ENCODE results near the gene CTSW. TPM values are rescaled to one million over a fixed set of nuclear protein-coding genes. Genes with fewer than 3 reads are reported as not detected.

Gene CTSW
- total RNA-seq, 1 donor from 2014 or later = 1.0 TPM

DNA sequence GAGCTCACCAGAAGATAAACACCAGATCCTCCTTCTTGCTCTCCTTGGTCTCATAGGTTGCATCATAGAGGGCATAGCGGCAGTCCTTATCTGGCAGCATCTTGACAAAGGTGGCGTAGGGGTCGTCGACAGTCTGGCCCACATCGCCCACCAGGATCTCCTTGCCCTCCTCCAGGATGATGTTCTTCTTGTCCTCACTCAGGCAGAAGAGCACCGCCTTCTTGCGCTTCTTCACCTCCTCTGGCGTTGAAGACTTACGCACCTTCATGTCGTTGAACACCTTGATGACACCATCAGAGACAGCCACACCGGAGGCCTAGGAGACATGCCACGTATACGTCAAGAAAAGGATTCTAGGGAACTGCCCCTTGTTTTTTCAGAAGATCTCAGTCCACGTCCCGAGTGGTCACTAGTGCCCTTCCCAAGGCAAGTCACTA lies 23.7 kb upstream of the CTSW start:
- Histone ChIP-seq H3K4me3 (ENCODE audit: low read length in 3 of 3) (peak overlapping the region; percentile 41 to 95 (median 93)), H3K9me3 (ENCODE audit: control insufficient read depth in 3 of 3, low read length in 3 of 3) (peaks cover 0 to 5% (median 0%) of the 10 kb centered on the region in 3 donors), H3K9ac (ENCODE audit: low read depth in 1 of 3, low read length in 3 of 3) (peak overlapping the region; percentile 82 to 91 (median 84)), H3K27ac (ENCODE audit: low read depth, low read length) (no peak overlapping the region), H3K4me1 (ENCODE audit: control insufficient read depth in 3 of 3, insufficient read depth in 3 of 3, low read length in 3 of 3) (peaks cover 29 to 44% (median 40%) of the 10 kb centered on the region in 3 donors), H3K36me3 (ENCODE audit: control insufficient read depth in 3 of 3, insufficient read depth in 3 of 3, low read length in 3 of 3) (peaks cover 46 to 52% (median 50%) of the 10 kb centered on the region in 3 donors), H3K27me3 (ENCODE audit: control insufficient read depth in 3 of 3, insufficient read depth in 3 of 3, low read length in 3 of 3) (no peaks in the 10 kb centered on the region)

GRCh38 chr11:65856689-65857499 lies 22.7 kb upstream of the CTSW start:
- Histone ChIP-seq H3K4me3 (ENCODE audit: low read length in 3 of 3) (peak overlapping the region; percentile 91 to 95 (median 93)), H3K27me3 (ENCODE audit: control insufficient read depth in 3 of 3, insufficient read depth in 3 of 3, low read length in 3 of 3) (no peaks in the 10 kb centered on the region), H3K4me1 (ENCODE audit: control insufficient read depth in 3 of 3, insufficient read depth in 3 of 3, low read length in 3 of 3) (peaks cover 39 to 54% (median 50%) of the 10 kb centered on the region in 3 donors), H3K36me3 (ENCODE audit: control insufficient read depth in 3 of 3, insufficient read depth in 3 of 3, low read length in 3 of 3) (peaks cover 43 to 46% (median 46%) of the 10 kb centered on the region in 3 donors), H3K9me3 (ENCODE audit: control insufficient read depth in 3 of 3, low read length in 3 of 3) (no peaks in the 10 kb centered on the region), H3K9ac (ENCODE audit: low read depth in 1 of 3, low read length in 3 of 3) (peak overlapping the region; percentile 82 to 91 (median 84)), H3K27ac (ENCODE audit: low read depth, low read length) (peak overlapping the region; percentile 95)

DNA sequence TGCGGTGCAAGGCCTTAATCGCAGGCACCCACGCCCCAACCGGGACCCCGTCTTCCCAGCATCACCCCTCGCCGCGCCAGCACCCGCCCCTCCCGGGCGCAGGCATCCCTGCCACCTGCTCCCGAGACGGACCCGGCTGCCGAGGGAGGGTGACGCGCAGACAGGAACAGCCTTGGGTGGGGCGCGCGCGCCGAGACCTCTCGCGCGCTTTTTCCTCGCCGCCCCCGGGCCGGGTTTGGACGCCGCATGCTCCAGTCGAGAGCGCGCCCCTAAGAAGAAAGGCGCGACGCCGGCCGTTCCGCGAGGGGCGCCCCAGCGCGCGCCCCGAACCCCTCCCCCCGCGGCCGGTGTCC lies 22.2 kb upstream of the CTSW start:
- peaks cover 43 to 46% (median 46%) of the 10 kb centered on the region in 3 donors for H3K36me3 ChIP-seq (ENCODE audit: control insufficient read depth in 3 of 3, insufficient read depth in 3 of 3, low read length in 3 of 3)
- peaks cover 44 to 60% (median 53%) of the 10 kb centered on the region in 3 donors for H3K4me1 ChIP-seq (ENCODE audit: control insufficient read depth in 3 of 3, insufficient read depth in 3 of 3, low read length in 3 of 3)

DNA sequence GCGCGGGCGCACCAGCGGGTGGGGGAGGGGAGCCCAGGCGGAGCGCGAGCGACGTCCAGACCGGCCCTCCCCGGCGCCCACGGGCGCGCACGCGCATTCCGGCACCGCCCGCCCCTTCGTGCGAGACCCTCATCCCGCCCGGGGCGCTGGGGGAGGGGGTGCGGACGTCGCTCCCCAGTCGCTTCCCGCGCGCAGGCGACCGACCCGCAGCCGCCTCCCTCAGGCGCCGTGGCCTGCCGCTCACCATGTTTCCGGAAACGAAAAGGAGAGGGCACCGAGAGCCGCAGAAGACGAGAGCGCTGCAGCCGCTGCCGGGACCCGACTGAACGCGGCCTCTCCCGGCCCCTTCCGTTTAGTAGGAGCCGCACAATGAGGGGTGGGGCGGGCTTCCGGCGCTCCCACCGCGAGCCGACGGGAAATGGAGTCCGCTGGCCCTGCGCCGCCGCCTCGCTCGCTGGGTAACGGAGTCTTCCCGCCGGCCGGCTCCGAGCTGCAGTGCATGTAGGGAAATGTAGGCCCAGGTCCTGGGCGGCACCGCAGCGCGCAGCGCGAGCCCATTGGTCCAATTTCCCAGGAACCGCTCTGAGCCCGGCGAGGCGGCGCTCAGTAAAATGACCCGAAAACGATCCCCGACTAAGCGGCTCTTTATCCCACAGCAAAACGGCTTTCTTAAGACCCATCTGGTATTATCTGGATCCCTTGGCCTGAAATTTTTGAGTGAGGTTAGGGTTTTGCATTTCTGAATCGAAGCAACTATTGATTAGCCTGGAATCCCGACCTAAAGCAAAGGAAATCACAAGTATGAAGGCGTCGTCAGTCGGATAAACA lies 21.6 kb upstream of the CTSW start, which contains the start of gene CFL1:
TSS of gene CFL1 (minus strand) at position 328 of the 828 bp plus-strand sequence. CDS start at position 247, 81 bp downstream.
- no peaks in the 10 kb centered on the region for H3K27me3 ChIP-seq (ENCODE audit: control insufficient read depth in 3 of 3, insufficient read depth in 3 of 3, low read length in 3 of 3)
- peak within 1 kb of the TSS; percentile 88 to 99 (median 89) for H3K9ac ChIP-seq (ENCODE audit: low read depth in 1 of 3, low read length in 3 of 3)
- no peaks in the 10 kb centered on the region for H3K9me3 ChIP-seq (ENCODE audit: control insufficient read depth in 3 of 3, low read length in 3 of 3)
- H3K27ac ChIP-seq (ENCODE audit: low read depth, low read length) = peak within 1 kb of the TSS; percentile 95
- peak within 1 kb of the TSS; percentile 93 to 99 (median 95) for H3K4me3 ChIP-seq (ENCODE audit: low read length in 3 of 3)
- H3K36me3 ChIP-seq (ENCODE audit: control insufficient read depth in 3 of 3, insufficient read depth in 3 of 3, low read length in 3 of 3) = peaks cover 45 to 46% (median 46%) of the 10 kb centered on the region in 3 donors
- H3K4me1 ChIP-seq (ENCODE audit: control insufficient read depth in 3 of 3, insufficient read depth in 3 of 3, low read length in 3 of 3) = peaks cover 44 to 64% (median 53%) of the 10 kb centered on the region in 3 donors

More for the DNA sequence above, 22.2 kb upstream of the CTSW start:
- Histone ChIP-seq H3K4me3 (ENCODE audit: low read length in 3 of 3) (peak overlapping the region; percentile 91 to 95 (median 93)), H3K27ac (ENCODE audit: low read depth, low read length) (peak overlapping the region; percentile 95), H3K27me3 (ENCODE audit: control insufficient read depth in 3 of 3, insufficient read depth in 3 of 3, low read length in 3 of 3) (no peaks in the 10 kb centered on the region), H3K9me3 (ENCODE audit: control insufficient read depth in 3 of 3, low read length in 3 of 3) (no peaks in the 10 kb centered on the region), H3K9ac (ENCODE audit: low read depth in 1 of 3, low read length in 3 of 3) (peak overlapping the region; percentile 82 to 91 (median 84))

GRCh38 chr11:65858681-65859087 lies 21.0 kb upstream of the CTSW start:
- Histone ChIP-seq H3K27me3 (ENCODE audit: control insufficient read depth in 3 of 3, insufficient read depth in 3 of 3, low read length in 3 of 3) (no peaks in the 10 kb centered on the region), H3K9me3 (ENCODE audit: control insufficient read depth in 3 of 3, low read length in 3 of 3) (no peaks in the 10 kb centered on the region), H3K9ac (ENCODE audit: low read depth in 1 of 3, low read length in 3 of 3) (peak overlapping the region; percentile 88 to 99 (median 89)), H3K4me3 (ENCODE audit: low read length in 3 of 3) (peak overlapping the region; percentile 84 to 99 (median 84)), H3K36me3 (ENCODE audit: control insufficient read depth in 3 of 3, insufficient read depth in 3 of 3, low read length in 3 of 3) (peaks cover 45 to 46% (median 45%) of the 10 kb centered on the region in 3 donors), H3K27ac (ENCODE audit: low read depth, low read length) (peak overlapping the region; percentile 95), H3K4me1 (ENCODE audit: control insufficient read depth in 3 of 3, insufficient read depth in 3 of 3, low read length in 3 of 3) (peaks cover 44 to 64% (median 51%) of the 10 kb centered on the region in 3 donors)

GRCh38 chr11:65859095-65859811 lies 20.4 kb upstream of the CTSW start:
- peak overlapping the region; percentile 88 to 99 (median 97) for H3K9ac ChIP-seq (ENCODE audit: low read depth in 1 of 3, low read length in 3 of 3)
- no peaks in the 10 kb centered on the region for H3K27me3 ChIP-seq (ENCODE audit: control insufficient read depth in 3 of 3, insufficient read depth in 3 of 3, low read length in 3 of 3)
- H3K4me1 ChIP-seq (ENCODE audit: control insufficient read depth in 3 of 3, insufficient read depth in 3 of 3, low read length in 3 of 3) = peaks cover 46 to 61% (median 50%) of the 10 kb centered on the region in 3 donors
- peak overlapping the region; percentile 84 to 99 (median 84) for H3K4me3 ChIP-seq (ENCODE audit: low read length in 3 of 3)
- no peaks in the 10 kb centered on the region for H3K9me3 ChIP-seq (ENCODE audit: control insufficient read depth in 3 of 3, low read length in 3 of 3)
- H3K36me3 ChIP-seq (ENCODE audit: control insufficient read depth in 3 of 3, insufficient read depth in 3 of 3, low read length in 3 of 3) = peaks cover 45 to 46% (median 45%) of the 10 kb centered on the region in 3 donors
- H3K27ac ChIP-seq (ENCODE audit: low read depth, low read length) = peak overlapping the region; percentile 95

DNA sequence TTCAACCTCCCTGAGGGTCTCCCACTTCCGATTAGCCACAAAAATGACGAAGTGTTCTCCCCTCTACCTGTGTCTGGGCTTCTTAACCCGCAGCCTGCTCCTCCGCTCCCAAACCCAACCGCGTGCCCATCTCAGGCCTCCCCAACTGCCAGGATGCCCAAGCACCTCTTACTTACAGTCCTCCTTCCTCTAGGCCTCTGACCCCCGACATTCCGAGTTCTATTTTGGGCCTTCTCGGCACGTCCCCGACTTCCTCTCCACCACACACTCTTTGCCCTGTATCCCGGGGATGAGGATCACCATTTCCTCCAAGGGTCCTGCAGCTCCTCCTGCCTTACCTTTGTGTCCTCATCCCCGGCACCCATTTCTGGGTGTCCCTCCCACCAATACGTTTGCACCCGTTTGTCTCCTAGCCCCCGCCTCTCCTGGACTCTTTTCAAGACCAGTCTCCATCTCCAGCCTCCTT lies 19.8 kb upstream of the CTSW start:
- Histone ChIP-seq H3K4me3 (ENCODE audit: low read length in 3 of 3) (peak overlapping the region; percentile 75 to 99 (median 84)), H3K36me3 (ENCODE audit: control insufficient read depth in 3 of 3, insufficient read depth in 3 of 3, low read length in 3 of 3) (peaks cover 45 to 46% (median 45%) of the 10 kb centered on the region in 3 donors), H3K27ac (ENCODE audit: low read depth, low read length) (peak overlapping the region; percentile 95), H3K9me3 (ENCODE audit: control insufficient read depth in 3 of 3, low read length in 3 of 3) (no peaks in the 10 kb centered on the region), H3K27me3 (ENCODE audit: control insufficient read depth in 3 of 3, insufficient read depth in 3 of 3, low read length in 3 of 3) (no peaks in the 10 kb centered on the region), H3K9ac (ENCODE audit: low read depth in 1 of 3, low read length in 3 of 3) (peak overlapping the region; percentile 88 to 99 (median 97)), H3K4me1 (ENCODE audit: control insufficient read depth in 3 of 3, insufficient read depth in 3 of 3, low read length in 3 of 3) (peaks cover 46 to 59% (median 50%) of the 10 kb centered on the region in 3 donors)

GRCh38 chr11:65860278-65861164 lies 19.1 kb upstream of the CTSW start, which contains the start of gene MUS81:
TSS of gene MUS81 (plus strand) at chr11:65860433. CDS start at chr11:65860754, 321 bp downstream.
- H3K27me3 ChIP-seq (ENCODE audit: control insufficient read depth in 3 of 3, insufficient read depth in 3 of 3, low read length in 3 of 3) = no peaks in the 10 kb centered on the region
- peak within 1 kb of the TSS; percentile 84 to 99 (median 84) for H3K4me3 ChIP-seq (ENCODE audit: low read length in 3 of 3)
- peaks cover 45 to 47% (median 45%) of the 10 kb centered on the region in 3 donors for H3K36me3 ChIP-seq (ENCODE audit: control insufficient read depth in 3 of 3, insufficient read depth in 3 of 3, low read length in 3 of 3)
- H3K9me3 ChIP-seq (ENCODE audit: control insufficient read depth in 3 of 3, low read length in 3 of 3) = no peaks in the 10 kb centered on the region
- H3K4me1 ChIP-seq (ENCODE audit: control insufficient read depth in 3 of 3, insufficient read depth in 3 of 3, low read length in 3 of 3) = peaks cover 44 to 55% (median 46%) of the 10 kb centered on the region in 3 donors
- peak within 1 kb of the TSS; percentile 95 for H3K27ac ChIP-seq (ENCODE audit: low read depth, low read length)
- peak within 1 kb of the TSS; percentile 88 to 99 (median 97) for H3K9ac ChIP-seq (ENCODE audit: low read depth in 1 of 3, low read length in 3 of 3)
